ENCODE measurements around the gene CCDC187.

The CCDC187 gene

GRCh38 chr9:136222906-136223285, 81.0 kb downstream of the CCDC187 start:
- no peak for DNase-seq

GRCh38 chr9:136222166-136222905, 81.6 kb downstream of the CCDC187 start:
- no peak for DNase-seq

GRCh38 chr9:136220017-136220729, 83.7 kb downstream of the CCDC187 start:
- DNase-seq: peak; percentile 27

DNA sequence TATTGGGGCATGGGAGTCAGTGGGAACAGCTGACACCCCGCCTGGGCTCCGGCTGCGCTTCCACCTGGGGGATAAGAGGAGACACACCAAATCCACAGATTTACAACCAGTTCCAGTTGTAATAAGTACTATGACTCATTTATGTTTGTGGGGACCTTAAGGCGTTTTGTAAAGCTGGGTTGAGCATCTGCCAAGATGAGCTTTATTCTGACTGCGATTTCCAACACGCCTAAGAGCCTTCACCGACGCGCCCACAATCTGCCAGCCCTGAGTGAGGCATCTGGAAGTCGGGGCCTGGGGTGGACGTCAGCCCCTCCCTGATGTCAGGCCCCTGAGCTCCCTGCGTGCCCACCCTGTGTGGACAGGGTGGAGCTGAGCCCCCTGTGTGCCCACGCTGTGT, 84.6 kb downstream of the CCDC187 start:
- no peak for DNase-seq

DNA sequence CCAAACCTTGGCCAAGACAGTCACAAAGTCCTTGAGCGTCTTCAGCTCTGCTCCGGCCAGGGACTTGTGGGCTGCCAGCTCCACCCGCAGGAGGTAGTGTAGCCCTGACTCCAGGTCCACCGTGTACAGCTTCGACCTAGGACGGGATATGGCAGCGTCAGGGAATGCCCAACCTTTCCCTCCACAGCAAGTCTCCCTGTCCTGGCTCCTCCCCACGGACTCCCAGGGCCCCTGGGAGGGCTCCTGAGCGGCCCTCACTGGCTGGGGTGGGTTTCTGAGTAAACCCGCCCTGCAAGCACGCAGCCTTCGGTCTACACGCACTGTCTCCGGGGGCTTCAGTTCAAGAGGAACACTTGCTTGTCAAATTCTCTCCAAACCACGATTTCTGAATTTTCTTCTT, 85.2 kb downstream of the CCDC187 start:
- DNase-seq: no peak

DNA sequence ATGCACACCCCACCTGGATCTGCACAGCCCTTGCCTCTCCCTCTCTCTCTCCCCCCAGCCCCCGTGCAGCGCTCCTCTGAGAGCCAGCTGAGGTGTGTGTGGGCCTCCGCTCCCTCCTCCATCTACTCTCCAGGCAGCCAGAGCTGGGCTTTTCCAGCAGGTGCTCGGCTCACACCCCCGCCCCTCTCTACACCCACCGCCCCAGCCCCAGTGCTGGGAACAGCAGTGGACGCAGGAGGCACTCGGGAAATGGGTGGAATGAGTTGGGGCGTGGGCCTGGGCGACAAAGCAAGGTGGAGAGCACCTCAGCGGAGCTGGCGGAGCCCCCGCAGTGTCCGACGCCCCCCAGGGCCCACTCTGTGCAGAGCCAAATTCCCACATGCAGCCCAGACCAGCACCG, 85.6 kb downstream of the CCDC187 start:
- no peak for DNase-seq

GRCh38 chr9:136216541-136217244, 87.2 kb downstream of the CCDC187 start:
- no peak for DNase-seq

DNA sequence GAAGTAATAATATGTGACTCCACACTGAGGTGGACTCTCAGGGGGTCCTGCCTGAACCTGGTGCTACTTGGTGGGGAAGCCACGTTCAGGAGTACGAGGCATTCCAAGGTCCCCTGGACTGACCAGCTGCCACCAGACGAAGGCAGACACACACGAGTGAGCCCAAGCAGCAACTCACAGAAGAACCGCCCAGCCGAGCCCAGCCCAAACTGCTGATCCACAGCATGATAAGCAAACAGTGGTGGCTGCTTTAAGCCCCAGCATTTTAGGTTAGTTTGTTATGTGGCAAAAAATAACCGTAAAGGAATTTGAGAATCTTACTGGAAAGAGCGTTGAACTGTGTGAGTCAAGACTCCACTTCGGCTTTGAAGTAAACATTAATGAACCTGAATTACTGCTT, 90.2 kb downstream of the CCDC187 start:
- no peak for DNase-seq

- DNase-seq: no peak
Measured at GRCh38 chr9:136212345-136212950, 91.4 kb downstream of the CCDC187 start.

GRCh38 chr9:136211441-136212344, 92.2 kb downstream of the CCDC187 start:
- DNase-seq: no peak

- DNase-seq: no peak
Measured at GRCh38 chr9:136211006-136211405, 92.9 kb downstream of the CCDC187 start.

DNA sequence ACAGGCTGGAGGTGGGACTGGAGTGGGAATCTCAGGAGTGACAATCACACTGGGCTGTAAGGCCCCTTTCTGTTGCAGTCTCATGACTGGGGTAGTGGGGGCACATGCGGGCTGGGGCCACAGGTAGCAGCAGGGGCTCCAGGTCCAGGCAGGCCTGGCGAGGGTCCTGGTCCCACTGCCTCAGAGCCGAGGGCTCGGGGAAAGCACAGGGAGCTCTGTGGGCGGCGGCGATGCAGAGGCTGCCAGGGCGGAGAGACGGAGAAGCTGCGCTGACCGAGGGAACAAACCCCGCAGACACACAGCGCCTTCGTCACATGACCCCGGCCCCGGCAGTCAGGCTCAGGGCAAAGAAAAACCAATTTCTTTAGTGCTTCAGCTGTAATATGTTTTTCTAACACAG, 93.6 kb downstream of the CCDC187 start:
- DNase-seq: no peak

DNA sequence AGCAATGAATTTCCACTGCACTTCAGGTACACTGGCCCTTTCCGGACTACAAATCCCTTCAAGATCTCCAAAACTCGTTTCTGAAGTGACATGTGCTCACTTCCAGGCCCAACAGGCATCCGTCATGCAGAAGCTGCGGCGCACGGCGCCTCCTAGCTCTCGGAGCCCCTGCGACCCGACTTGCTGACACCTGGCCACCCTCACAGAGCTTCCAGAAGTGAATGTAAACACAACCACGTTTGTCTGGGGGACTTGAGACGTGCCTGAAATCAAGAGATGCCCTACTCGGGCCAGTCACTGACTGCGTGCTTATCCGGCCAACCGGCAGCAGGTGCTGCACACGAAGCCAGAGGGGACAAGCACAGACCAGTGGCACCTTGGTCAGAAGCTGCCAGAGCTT, 94.1 kb downstream of the CCDC187 start:
- no peak for DNase-seq

GRCh38 chr9:136209232-136209631, 94.7 kb downstream of the CCDC187 start:
- DNase-seq: no peak

- no peak for DNase-seq
Measured at GRCh38 chr9:136208675-136209074, 95.2 kb downstream of the CCDC187 start.

GRCh38 chr9:136207616-136208015, 96.3 kb downstream of the CCDC187 start:
- DNase-seq: no peak

DNA sequence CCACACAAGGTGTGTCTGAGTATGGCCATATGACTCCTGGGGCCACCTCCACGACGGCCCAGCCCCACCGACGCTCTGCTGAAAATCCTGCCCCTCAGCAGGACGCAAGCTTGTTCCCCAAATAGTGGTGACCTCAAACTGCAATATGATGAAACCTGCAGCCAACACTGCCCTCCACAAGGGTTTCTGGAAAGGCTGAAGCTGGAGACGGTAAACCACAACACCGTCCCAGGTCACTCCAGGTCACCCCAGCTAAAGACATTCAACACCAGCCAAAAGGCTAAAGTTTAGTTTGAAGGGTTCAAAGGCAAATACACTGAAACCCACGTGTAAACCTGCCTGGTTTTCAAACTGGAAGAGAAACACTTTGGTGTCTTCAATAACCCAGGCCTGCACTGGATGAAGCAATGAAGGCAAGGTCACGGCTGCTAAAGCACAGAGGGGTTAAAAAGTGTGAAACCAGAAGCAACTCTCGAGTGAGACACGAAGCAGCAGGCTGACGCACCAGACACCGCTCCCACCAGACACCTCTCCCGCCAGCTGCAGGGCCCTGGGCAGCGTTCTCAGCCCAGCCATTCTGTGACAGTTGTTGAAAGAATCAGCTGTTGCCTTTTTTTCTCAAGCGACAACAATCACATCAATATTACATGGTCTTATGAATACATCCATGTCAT, 97.2 kb downstream of the CCDC187 start:
- no peak for DNase-seq

DNA sequence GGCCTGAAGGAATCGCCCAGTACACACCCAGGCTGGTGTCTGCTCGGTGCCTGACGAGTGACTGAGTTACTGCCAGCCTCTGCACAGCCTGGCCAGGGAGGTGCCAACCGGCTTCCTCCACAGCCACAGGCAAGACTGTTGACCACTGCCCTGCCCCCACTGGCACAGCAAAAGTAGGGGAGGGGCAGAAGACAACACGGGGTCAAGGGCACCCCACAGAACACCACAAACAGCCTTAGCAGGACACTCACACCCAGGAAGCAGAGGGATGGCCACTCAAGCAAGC, 98.2 kb downstream of the CCDC187 start:
- no peak for DNase-seq

DNA sequence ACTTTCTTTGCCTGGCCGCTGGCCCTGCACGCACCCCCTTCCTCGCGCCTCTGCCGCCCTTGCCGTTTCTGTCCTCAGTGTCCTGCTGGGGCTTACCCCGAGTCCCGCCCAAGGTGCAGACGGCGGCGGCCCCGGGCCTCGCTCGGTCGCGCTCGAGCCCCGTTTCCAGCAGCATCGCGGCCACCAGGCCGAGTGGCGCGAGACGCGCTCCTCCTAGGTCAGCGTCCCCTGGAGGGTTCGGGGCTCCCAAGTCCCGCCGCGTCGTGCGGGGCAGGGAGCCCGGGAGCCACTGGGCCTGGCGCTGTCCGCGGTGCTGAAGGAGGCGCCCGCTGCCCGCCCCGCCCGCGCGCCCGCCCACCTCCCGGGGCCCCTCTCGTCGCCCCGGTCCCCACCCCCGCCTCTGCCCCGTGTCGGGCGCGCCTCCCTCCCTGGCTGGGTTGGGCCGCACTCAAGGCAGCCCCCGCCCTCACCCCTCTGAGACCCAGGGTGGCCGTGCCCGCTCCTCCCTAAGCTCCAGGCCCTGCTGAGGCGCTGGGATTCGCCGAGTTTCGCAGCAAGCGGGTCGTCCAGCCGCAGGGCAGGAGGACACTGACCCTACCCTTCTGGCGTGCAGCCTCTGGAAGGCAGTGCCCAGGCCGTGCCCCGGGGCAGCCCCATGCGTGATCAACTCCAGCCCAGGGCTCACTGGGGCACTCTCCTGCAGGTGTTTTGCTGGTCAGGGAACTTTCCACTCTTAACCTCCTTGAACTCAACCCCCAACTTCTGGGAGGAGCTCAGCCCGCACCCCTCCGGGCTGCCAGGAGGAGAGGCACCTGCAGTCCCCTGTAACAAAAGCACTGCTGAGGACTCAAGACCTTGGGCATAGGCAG, 98.8 kb downstream of the CCDC187 start, which contains the start of gene LHX3:
Gene LHX3 (minus strand): TSS at position 291 of the 869 bp plus-strand sequence. CDS start 116 bp downstream, at position 175.
- no peak for DNase-seq

GRCh38 chr9:136204145-136204805, 99.6 kb downstream of the CCDC187 start:
- no peak for DNase-seq

Measured in stimulated activated CD4-positive, alpha-beta T cell treated with anti-CD3 and anti-CD28 coated beads, Interleukin-4, amount 100 ng/mL, for 24 hours (primary cell).